ENCODE measurements around the gene ITIH1.
"Not testable (repeated sequence)": the region's sequence is repeated elsewhere in the genome, so short reads cannot be mapped to it uniquely, and the experiment has no call there.

The ITIH1 gene, protein sequence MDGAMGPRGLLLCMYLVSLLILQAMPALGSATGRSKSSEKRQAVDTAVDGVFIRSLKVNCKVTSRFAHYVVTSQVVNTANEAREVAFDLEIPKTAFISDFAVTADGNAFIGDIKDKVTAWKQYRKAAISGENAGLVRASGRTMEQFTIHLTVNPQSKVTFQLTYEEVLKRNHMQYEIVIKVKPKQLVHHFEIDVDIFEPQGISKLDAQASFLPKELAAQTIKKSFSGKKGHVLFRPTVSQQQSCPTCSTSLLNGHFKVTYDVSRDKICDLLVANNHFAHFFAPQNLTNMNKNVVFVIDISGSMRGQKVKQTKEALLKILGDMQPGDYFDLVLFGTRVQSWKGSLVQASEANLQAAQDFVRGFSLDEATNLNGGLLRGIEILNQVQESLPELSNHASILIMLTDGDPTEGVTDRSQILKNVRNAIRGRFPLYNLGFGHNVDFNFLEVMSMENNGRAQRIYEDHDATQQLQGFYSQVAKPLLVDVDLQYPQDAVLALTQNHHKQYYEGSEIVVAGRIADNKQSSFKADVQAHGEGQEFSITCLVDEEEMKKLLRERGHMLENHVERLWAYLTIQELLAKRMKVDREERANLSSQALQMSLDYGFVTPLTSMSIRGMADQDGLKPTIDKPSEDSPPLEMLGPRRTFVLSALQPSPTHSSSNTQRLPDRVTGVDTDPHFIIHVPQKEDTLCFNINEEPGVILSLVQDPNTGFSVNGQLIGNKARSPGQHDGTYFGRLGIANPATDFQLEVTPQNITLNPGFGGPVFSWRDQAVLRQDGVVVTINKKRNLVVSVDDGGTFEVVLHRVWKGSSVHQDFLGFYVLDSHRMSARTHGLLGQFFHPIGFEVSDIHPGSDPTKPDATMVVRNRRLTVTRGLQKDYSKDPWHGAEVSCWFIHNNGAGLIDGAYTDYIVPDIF
- 1.1 to 3.5 reads per million in 2 donors for total RNA-seq

DNA sequence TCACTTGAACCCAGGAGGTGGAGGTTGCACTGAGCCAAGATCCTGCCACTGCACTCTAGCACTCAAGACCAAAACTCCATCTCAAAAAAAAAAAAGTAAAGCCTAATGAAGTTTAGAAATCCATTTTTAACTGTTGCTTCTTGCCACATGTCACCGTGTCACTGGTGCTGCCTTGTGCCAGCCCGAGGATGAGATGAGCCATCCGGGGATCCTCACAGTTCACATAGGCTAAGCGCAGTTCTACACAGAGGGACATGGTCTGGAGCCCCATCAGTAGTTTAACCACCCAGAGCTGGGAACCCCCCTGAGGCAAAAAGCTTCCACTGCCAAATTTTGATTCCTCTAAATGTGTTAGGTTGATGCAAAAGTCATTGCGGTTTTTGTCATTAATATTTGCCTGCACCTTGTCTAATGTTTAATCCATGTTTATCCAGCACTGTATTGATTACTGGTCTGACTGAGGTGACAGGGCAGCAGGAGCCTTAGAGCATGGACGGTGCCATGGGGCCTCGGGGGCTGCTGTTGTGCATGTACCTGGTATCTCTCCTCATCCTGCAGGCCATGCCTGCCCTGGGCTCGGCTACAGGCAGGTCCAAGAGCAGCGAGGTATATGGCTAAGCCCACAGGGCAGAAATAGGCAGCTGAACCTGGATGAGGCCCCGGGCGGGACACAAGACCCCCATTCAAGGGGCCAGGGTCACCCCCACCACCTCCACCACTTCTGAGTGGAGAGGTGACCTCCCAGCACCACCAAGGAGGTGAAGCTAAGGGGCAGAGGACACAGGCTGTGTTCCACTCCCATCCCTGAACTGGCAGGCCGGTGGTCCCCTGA lies at the start of gene ITIH1:
TSS of gene ITIH1 (plus strand) at position 473 of the 832 bp plus-strand sequence. CDS start at position 490, 17 bp downstream.
- DNase-seq = no peak

DNA sequence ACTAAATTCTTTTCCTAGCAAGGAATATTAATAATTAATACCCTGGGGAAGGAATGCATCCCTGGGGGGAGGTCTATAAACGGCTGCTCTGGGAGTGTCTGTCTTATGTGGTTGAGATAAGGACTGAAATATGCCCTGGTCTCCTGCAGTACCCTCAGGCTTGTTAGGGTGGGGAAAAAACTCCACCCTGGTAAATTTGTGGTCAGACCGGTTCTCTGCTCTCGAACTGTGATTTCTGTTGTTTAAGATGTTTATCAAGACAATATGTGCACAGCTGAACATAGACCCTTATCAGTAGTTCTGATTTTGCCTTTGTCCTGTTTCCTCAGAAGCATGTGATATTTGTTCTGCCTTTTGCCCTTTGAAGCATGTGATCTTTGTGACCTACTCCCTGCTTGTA lies 48.6 kb upstream of the ITIH1 start:
- not testable (repeated sequence) for DNase-seq

DNA sequence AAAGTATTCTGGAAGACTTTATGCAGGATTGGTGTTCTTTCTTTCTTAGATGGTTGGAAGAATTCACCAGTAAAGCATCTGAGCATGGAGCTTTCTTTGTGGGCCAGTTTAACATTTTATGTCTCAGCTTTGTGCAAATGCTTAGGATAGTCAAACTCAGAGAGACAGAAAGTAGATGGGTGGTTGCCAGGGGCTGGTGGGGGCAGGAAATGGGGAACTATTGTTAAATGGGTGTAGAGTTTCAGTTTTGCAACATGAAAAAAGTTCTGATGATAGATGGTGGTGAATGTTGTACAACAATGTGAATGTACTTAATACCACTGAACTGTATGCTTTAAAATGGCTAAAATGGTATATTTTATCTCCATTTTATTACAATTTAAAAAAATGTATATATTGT lies 46.7 kb upstream of the ITIH1 start:
- no peak for DNase-seq

GRCh38 chr3:52731590-52731989 lies 45.8 kb upstream of the ITIH1 start:
- DNase-seq = no peak

GRCh38 chr3:52733256-52733891 lies 44.0 kb upstream of the ITIH1 start:
- no peak for DNase-seq

DNA sequence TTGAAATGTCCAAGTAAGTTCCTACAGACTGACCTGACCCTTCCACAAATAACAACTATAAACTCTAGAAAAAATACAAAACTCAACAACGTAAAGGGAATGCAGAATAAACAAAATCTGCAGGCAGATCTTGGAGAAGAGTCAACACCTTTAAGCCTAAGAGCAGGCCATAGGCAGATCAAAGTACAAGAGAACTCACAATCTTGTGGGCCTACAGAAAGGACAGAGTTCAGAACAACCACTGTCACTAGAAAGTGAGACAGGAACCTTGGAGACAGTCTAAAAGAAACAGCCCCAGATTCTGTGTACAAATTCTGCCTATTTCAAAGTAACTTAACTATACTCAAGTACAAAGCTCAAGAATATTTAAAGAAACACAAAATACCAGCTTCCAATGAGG lies 37.7 kb upstream of the ITIH1 start:
- DNase-seq = no peak

GRCh38 chr3:52742418-52743041 lies 34.9 kb upstream of the ITIH1 start:
- DNase-seq = no peak

DNA sequence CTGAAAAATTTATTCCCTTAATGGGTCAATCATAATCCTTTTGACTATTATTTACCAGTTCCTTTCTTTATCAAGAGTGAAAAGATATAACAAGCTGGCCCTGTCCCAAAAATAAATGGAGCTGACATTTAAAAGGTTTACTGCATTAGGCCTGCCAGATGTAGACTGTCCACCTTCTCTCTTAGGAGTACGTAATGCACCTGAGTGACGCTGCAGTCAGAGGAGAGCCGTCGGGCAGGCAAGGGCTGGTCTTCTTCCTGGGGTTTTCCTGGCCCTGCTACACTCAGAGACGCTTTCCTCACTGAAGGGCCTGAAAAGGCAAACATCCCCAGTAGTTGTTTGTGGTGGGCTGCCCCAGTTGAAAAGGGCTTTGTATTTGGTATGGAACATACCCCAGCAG lies 34.2 kb upstream of the ITIH1 start:
- no peak for DNase-seq

- DNase-seq = no peak
Measured at GRCh38 chr3:52743721-52744120, 33.7 kb upstream of the ITIH1 start.

DNA sequence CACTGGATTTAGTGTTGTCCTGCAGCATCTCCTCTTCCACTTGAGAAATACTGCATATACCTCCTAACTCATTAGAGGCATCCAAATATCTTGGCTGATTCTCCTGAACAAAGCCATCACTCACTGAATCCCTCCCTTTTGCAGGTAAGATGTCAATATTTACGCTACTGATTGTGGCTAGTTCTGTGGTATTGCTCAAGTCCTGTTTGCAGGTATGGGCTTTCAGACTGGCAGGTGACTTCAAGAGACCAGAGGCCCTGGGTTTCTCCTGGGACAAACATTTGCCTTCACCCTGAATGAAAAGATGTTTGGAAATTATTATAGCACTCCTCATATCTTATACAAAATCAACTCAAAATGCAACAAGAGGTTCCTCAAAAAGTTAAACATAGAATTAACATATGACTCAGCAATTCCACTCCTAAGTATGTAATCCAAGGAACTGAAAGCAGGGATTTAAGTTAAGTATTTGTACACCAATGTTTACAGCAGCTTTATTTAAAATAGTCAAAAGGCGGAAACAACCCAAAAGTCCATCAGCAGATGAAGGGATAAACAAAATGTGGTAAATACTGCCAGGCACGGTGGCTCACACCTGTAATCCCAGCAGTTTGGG lies 25.2 kb upstream of the ITIH1 start:
- DNase-seq = no peak

DNA sequence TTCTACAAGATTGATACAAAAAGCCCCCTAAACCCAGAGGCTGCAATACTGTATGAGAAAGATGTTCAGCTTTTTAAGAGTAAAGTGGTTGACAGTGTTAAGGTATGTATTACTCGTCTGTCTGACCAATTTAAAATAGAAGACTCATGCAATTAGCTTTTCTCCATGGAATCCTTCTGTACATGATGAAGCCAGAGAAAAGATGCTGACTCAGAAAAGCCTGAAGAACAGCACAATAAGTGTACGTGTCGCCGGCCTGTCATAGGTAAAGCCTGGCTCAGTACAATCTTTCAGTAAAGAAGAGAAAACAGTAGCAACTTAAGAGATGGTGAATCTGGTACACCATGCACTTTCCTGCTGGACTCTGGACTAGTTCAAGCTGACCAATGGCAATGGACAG lies 23.0 kb upstream of the ITIH1 start:
- DNase-seq = no peak

GRCh38 chr3:52756141-52756540 lies 21.3 kb upstream of the ITIH1 start:
- no peak for DNase-seq

- DNase-seq = no peak
Measured at GRCh38 chr3:52763466-52763865, 13.9 kb upstream of the ITIH1 start.

DNA sequence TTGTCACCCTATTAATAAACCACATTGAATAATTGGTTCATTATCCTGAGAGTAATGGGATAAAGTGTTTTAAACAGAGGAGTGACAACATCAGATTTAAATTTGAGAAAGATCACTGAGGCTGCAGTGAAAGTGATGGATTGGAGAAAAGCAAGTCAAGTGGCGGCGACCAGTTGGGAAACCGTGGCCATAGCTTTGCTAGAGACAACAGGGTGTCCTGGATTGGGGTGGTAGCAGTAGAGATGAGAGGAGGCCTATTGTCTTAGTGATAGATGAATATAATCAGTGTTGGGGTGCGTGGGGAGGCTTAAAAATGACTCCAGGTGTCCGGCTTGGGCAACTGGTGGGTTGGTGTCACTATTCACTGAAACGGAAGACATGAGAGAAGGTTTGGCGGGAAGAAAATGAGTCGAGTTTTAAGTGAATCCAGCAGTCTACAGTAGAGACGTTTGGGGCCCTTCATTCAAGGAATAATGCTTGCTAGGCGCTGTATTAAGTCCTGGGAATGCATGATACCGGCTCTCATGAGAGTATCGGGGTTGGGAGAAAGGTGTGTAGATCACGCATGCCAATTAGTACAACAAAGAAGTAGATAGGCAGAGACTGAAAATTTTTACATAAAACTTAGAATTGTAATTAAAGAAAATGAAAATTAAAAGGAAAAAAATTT lies 7.5 kb upstream of the ITIH1 start:
- DNase-seq = no peak

GRCh38 chr3:52770496-52771333 lies 6.7 kb upstream of the ITIH1 start, which contains the start of gene NEK4:
Gene NEK4, minus strand, starts transcription at chr3:52770940. Its CDS starts 194 bp downstream, at chr3:52770746.
- DNase-seq = peak; percentile 59

GRCh38 chr3:52771334-52771681 lies 6.1 kb upstream of the ITIH1 start:
- no peak for DNase-seq

- DNase-seq = no peak
Measured at GRCh38 chr3:52771702-52772101, 5.7 kb upstream of the ITIH1 start.

DNA sequence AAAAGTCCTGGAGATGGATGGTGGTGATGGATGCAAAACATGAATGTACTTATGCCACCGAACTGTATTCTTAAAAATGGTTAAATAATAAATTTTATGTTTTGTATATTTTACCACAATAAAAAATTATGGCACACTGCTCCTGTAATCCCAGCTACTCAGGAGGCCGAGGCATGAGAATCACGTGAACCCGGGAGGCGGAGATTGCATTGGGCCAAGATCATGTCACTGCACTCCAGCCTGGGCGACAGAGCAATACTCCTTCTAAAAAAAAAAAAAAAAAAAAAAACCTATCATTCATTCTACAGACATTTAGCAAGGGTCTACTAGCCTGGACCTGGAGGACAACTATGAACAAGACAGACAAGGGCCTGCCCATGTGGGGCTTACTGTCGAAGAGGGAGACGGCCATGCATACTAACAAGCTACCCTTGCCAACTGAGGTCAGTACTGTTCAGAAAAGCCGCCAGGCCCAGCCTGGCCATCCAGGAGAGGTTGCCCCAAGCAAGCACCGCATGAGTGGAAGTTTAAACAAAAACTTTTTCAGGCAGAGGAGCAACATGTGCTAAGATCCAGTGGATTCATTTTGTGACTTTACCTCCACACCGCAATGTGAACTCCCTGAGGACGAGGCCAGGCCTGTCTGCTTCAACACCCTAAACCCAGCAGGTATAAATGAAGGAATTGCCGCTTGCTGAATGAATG lies 3.9 kb upstream of the ITIH1 start:
- DNase-seq = no peak

- no peak for DNase-seq
Measured at GRCh38 chr3:52774066-52774713, 3.2 kb upstream of the ITIH1 start.

All from activated gamma-delta T cell (primary cell).